ENCODE results near the gene SMCP.

SMCP gene

GRCh38 chr1:152878042-152878441 lies at the start of gene SMCP:
TSS of gene SMCP (plus strand) at chr1:152878322. CDS start at chr1:152884423, 6,101 bp downstream.
- DNase-seq (ENCODE audit: low spot score) = no peak

DNA sequence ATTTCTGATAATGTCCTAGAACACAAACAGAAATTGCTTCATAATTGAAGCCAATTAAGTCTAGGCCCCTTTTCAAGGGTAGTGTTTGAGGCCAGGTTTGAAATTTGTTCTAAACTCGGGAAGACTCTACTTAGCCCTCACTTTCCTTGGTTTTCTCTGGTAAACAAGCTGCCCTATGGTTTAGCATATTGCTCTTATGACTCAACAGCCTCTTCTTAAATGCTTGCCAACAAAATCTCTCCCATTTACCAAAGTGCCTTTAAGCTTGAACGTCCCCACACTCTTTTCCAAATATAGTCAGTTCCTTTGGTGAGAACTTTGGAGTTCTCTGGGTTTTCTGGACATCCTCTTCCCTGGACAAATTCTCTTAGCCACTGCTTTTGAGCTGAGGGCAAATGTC lies 41.3 kb upstream of the SMCP start:
- DNase-seq (ENCODE audit: low spot score) = no peak

- no peak for DNase-seq (ENCODE audit: low spot score)
Observed at GRCh38 chr1:152842556-152842955, 35.6 kb upstream of the SMCP start, which contains the start of gene LCE6A. TSS of gene LCE6A (plus strand) at chr1:152842856. CDS start at chr1:152843521, 665 bp downstream.

DNA sequence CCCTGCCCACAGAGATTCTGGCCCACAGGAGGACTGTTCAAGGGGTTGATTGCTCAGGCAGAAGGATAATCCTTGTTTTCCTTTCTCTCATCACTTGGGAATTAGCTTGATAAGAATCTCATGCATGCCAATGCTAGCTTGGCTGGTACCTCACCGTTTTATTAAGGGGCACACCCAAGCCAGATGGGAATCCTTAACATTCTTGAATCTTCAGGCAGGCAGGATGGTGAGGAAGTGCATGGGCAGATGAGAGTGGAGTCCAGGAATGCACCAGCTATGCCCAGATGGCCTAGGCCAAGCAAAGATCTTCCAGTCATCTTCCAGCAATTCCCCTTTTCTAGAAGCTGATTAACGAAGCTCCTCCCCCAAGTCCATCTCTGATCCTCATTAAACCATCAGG lies 22.5 kb upstream of the SMCP start:
- no peak for DNase-seq (ENCODE audit: low spot score)

- DNase-seq (ENCODE audit: low spot score) = no peak
Observed at GRCh38 chr1:152858062-152858461, 20.1 kb upstream of the SMCP start.

GRCh38 chr1:152859696-152860095 lies 18.4 kb upstream of the SMCP start, which contains the start of gene LCE7A:
TSS of gene LCE7A (plus strand) at chr1:152859996. CDS start at chr1:152860698, 702 bp downstream.
- no peak for DNase-seq (ENCODE audit: low spot score)

GRCh38 chr1:152860129-152860528 lies 18.0 kb upstream of the SMCP start:
- DNase-seq (ENCODE audit: low spot score) = no peak

DNA sequence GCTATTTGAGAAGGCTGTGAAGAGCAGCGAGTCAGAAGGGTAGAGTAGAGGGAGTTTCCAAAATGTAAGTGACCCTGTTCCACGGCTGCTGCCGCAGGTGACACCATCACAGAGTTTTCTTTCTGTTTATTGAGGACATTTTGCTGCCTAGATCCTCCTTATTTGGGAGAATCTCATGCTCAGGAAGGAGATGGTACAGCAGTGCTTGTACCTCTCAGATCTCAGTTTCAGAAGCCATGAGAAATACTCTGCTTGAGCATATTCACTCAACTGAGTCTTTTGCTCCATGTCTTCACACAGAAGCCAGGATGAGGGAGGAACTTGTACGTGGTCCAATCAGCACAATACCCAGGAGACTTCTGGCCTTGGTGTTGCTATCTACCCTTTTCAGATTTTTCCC lies 16.7 kb upstream of the SMCP start:
- no peak for DNase-seq (ENCODE audit: low spot score)

GRCh38 chr1:152864443-152864842 lies 13.7 kb upstream of the SMCP start:
- DNase-seq (ENCODE audit: low spot score) = no peak

DNA sequence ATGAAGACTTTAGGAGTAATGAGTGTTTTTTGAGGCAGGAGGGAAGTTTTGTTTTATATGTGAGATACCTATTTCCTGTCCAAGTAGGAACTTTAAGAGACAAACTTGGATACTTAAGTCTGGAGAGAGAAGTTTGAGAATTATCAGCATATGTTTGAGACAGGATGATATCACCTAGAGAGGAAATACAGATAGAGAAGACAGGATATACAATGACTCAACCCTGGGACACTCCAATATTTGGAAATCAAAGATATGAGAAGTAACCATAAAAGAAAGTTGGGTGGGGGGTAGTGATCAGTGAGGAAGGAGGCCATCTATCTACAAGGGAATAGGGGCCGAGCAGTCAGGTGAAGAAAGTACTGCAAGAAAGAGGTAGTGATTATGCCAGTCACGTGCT lies 11.8 kb upstream of the SMCP start:
- no peak for DNase-seq (ENCODE audit: low spot score)

GRCh38 chr1:152869808-152870419 lies 8.2 kb upstream of the SMCP start:
- peak; percentile 62 for DNase-seq (ENCODE audit: low spot score)

DNA sequence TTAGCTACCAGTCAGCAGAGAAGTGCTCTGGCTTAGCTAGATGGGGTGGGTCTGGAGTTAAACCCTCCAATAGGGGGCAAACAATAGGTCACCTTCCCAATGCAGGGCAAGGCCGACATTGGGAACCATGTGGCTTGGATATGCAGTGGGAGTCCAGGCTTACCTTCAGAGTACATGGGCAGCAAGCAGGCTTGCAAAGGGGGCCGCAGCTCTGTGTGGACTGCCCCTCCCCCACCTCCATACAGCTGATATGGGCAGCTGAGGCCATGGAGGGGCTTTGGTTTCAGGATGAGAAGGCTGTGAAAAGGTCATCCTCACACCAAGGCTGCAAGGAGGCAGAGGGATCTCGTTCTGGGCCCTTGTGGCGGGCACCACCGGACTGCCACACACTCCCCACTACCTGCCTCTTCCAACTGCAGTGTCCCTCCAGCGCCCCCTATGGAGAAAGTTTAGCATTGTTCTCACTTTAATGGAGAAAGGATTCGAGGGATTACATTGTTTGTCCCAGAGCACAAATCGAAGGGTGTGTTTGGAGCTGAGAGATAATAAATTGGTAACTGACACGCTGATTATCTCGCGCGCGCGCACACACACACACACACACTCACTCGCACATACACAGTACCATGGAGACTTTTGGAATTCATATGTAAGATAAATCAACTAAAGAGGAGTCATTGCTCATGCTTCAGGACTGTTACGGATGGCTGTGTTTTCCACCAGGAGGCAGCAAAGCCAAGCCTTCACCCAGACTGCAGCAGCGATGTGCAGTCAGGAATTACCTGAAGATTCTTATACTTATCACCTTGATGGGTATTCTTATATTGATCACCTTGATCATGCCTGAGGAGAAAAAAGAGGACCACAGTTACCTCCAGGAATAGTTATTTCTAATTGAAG lies 7.0 kb upstream of the SMCP start:
- peak; percentile 16 for DNase-seq (ENCODE audit: low spot score)

DNA sequence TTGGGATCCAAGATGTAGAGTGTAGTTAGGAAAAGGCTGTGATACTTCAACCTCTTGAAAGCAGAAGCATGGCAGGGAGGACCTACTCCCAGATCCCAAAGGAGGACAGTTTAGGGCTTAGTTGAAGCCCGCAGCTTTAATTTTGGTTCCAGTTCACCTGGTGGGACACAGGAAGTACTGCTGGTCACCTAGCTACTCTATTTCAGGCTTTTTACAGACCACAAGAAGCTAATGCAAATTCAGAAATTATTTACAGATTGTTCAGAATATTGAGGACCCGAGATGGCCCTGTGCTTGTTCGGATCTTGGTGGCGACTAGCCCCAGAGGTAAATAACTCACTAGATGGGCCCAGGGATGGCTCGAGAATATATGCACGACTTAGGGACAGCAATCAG lies 6.4 kb upstream of the SMCP start:
- DNase-seq (ENCODE audit: low spot score) = no peak

GRCh38 chr1:152873495-152873894 lies 4.6 kb upstream of the SMCP start:
- DNase-seq (ENCODE audit: low spot score) = no peak

- no peak for DNase-seq (ENCODE audit: low spot score)
Observed at GRCh38 chr1:152876827-152877226, 1.3 kb upstream of the SMCP start.

- no peak for DNase-seq (ENCODE audit: low spot score)
Observed at GRCh38 chr1:152879559-152880198, 1.6 kb downstream of the SMCP start.

DNA sequence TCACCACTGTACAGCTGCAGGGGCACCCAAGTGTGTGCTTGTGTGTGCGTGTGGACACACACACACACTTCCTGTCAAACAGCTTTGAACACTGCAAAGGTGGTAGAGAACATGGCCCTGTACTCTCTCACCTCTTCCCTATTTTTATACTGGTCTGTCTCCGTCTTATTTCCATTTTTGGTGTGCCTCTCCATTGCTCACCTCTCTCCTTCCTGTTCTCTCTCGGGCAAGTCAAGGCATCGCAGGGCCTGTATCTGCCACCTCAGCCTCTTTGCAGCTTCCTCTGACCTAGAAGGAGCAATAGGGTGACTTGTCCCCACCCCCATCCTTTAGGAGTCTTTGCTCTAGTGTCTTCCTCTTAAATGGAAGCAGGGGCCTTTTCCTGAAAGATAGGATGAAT lies 2.2 kb downstream of the SMCP start:
- no peak for DNase-seq (ENCODE audit: low spot score)

DNA sequence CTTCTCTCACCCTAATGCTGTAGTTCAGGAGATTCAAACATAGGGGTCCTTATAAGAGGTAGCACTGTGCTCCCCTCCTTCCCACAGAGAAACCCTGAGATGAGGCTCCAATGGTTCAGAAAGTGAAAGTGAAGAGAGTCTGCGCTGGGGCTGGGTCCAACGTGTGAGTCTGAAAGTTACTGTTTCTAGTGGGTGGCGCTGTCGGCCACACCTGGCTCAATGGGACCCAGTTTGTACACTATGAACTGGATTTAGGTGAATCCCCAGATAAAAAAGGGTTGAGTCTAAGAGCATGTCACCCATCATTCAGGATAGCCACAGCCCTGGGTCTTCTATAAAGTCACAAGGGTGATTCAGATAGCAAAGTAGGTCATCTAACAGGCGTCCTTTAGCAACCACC lies 2.8 kb downstream of the SMCP start:
- no peak for DNase-seq (ENCODE audit: low spot score)

DNA sequence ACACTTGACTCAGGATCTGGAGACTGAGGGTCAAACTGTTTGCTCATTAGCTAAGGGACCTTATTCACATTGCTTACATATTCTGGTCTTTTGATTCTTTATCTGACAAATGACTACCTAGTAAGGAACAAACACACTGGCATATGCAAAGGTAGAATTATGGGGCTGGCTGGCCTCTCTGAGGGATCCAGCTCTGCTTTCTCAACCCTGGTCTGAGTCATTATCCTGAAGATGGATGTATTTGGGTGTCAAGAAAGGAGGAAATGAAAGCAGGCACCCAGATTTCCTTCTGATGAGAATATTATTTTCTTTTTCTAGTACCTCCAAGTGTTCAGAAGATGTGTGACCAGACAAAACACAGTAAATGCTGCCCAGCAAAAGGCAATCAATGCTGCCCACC lies 6.0 kb downstream of the SMCP start:
- no peak for DNase-seq (ENCODE audit: low spot score)

GRCh38 chr1:152884506-152884905 lies 6.4 kb downstream of the SMCP start:
- no peak for DNase-seq (ENCODE audit: low spot score)

DNA sequence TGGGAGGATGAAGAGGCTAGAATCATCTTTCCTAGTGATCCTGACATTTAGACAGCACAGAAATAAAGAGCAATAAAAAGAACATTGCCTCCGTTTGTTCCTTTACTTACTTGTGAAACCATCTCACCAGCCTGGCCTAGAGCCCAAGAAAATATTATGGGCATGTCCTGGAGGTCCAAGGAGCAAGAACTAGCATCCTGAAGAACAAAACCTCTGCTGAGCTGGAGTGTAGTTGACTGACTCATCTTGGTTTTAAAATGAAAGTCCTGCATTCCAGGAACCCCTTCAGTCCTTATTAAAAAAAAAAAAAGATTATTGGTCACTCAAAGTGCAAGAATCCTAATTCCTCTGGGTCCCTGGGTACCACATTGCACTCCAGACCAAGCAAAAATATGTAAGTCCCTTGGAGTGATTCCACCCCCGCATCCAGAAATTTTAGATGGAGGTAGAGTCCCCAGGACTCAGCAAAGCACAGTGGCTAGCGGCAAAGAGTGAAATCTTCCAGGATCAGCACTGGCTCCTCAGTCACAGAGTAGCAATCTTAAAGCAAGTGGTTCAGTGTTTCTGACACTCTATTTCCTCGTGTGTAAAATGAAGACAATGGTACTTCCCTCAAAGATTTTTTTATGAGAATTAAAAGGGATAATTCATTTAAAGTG lies 7.0 kb downstream of the SMCP start:
- no peak for DNase-seq (ENCODE audit: low spot score)

GRCh38 chr1:152886085-152886484 lies 8.0 kb downstream of the SMCP start:
- DNase-seq (ENCODE audit: low spot score) = no peak
